PC-9 (cell line): Measurements from ENCODE around the gene STUB1. TPM values are rescaled to one million over a fixed set of nuclear protein-coding genes. Genes with fewer than 3 reads are reported as not detected.

Experiments
- BruUV-seq: library from RNA; stranded (reverse); fragments of 400-500 nt; replicated peaks from 2 replicates; lab custom pipeline; 2021; lab: Mats Ljungman, UMichigan
- CTCF ChIA-PET: fragments of 300-600 bp; sonication (Branson Sonifier 250); formaldehyde crosslinking; loops from one replicate; lab custom pipeline; 2022; ENCODE audit warnings: antibody characterized with exemption; lab: Charles Lee
- POLR2A ChIA-PET: fragments of 300-600 bp; sonication (Branson Sonifier 250); formaldehyde crosslinking; loops from one replicate; lab custom pipeline; 2022; ENCODE audit warnings: antibody characterized with exemption; ENCODE audit not compliant: unreplicated experiment; lab: Charles Lee
- DNase-seq, 2 experiments: peaks; one replicate each; pipeline versions ENCODE4 v3.0.0 to v3.0.0-alpha.2; 2015 to 2022; ENCODE audit warnings: mixed read lengths in 1 of 2
- H2AFZ ChIP-seq: fragments of 200-600 bp; sonication (generic); 2 replicates; pipeline ENCODE4 v1.8.1; 2017; ENCODE audit warnings: antibody characterized with exemption
- H3F3A ChIP-seq: fragments of 200-600 bp; sonication (generic); 2 replicates; pipeline ENCODE4 v1.8.1; 2017; ENCODE audit warnings: antibody characterized with exemption, mild to moderate bottlenecking, low read depth; ENCODE audit not compliant: insufficient read depth
- H3K27ac ChIP-seq: fragments of 200-600 bp; sonication (generic); 2 replicates; pipeline ENCODE4 v1.6.1; 2016; ENCODE audit warnings: mixed run types
- H3K27me3 ChIP-seq: fragments of 200-600 bp; sonication (generic); 2 replicates; pipeline ENCODE4 v1.6.1; 2016; ENCODE audit warnings: low read depth, mixed run types; ENCODE audit not compliant: insufficient read depth
- H3K36me3 ChIP-seq: fragments of 200-600 bp; sonication (generic); 2 replicates; pipeline ENCODE4 v1.6.1; 2016; ENCODE audit warnings: low read depth, mixed run types
- H3K4me1 ChIP-seq: fragments of 200-600 bp; sonication (generic); replicated peaks from 2 replicates; pipeline ENCODE4 v1.6.1; 2016; ENCODE audit warnings: mixed run types; ENCODE audit not compliant: insufficient read depth
- H3K4me2 ChIP-seq: fragments of 200-600 bp; sonication (generic); 2 replicates; pipeline ENCODE4 v1.6.1; 2017; ENCODE audit warnings: mixed run types
- H3K4me3 ChIP-seq: fragments of 200-600 bp; sonication (generic); 2 replicates; pipeline ENCODE4 v1.6.1; 2016; ENCODE audit warnings: mixed run types
- H3K79me2 ChIP-seq: fragments of 200-600 bp; sonication (generic); 2 replicates; pipeline ENCODE4 v1.6.1; 2017; ENCODE audit warnings: low read depth, mixed run types
- H3K9me2 ChIP-seq: fragments of 200-600 bp; sonication (generic); 2 replicates; pipeline ENCODE4 v1.8.1; 2017; ENCODE audit warnings: mild to moderate bottlenecking; ENCODE audit not compliant: insufficient read depth
- H3K9me3 ChIP-seq: fragments of 200-600 bp; sonication (generic); 2 replicates; pipeline ENCODE4 v1.8.1; 2016; ENCODE audit warnings: low read depth; ENCODE audit not compliant: insufficient read depth
- H4K20me1 ChIP-seq: fragments of 200-600 bp; sonication (generic); 2 replicates; pipeline ENCODE4 v1.8.1; 2017; ENCODE audit not compliant: insufficient read depth
- CTCF ChIP-seq: fragments of 200-600 bp; sonication (generic); conservative IDR thresholded peaks from 2 replicates; pipeline ENCODE4 v1.6.1; 2017; ENCODE audit warnings: mixed run types, antibody characterized with exemption, mild to moderate bottlenecking, moderate library complexity
- EZH2 ChIP-seq: fragments of 200-600 bp; sonication (generic); IDR thresholded peaks from 2 replicates; pipeline ENCODE4 v1.8.0; 2017; ENCODE audit warnings: antibody characterized with exemption, low read depth
- intact Hi-C: fragments of 100-400 bp; cut with micrococcal nuclease; formaldehyde crosslinking; loops from one replicate; pipeline ENCODE4 v1.10.0; 2022; ENCODE audit not compliant: unreplicated experiment
- total RNA-seq: library from RNA; stranded (reverse); gene quantifications from 2 replicates; pipeline ENCODE4 v1.2.3, GENCODE V29; 2021

STUB1 gene
- total RNA-seq, 1 experiment from 2014 or later = 174 TPM

- no peak overlapping the region for H3K4me3 ChIP-seq
- CTCF ChIA-PET = no interaction called here
- peaks cover 17% of the 10 kb centered on the region; the same call in 1 of the 2 replicates for H4K20me1 ChIP-seq
- DNase-seq = no peak
- H3K9me2 ChIP-seq = no peaks in the 10 kb centered on the region
- POLR2A ChIA-PET = no interaction called here
- H3K36me3 ChIP-seq = no peaks in the 10 kb centered on the region
- H3K9me3 ChIP-seq = no peaks in the 10 kb centered on the region
- TF ChIP-seq CTCF = no peak
- no peak overlapping the region for H2AFZ ChIP-seq
- no TSS peak for BruUV-seq
- intact Hi-C loops = loop anchor here (10.0 kb wide), 1 partner anchor 262 kb away; the partner anchor contains the start of gene PGAP6
- peaks cover 69% of the 10 kb centered on the region for H3K79me2 ChIP-seq
- no peaks in the 10 kb centered on the region for H3K27me3 ChIP-seq
- peaks cover 65% of the 10 kb centered on the region for H3K4me1 ChIP-seq
- H3K27ac ChIP-seq = peak overlapping the region; percentile 65
- H3K4me2 ChIP-seq = peak overlapping the region; percentile 97; the same call in 1 of the 2 replicates
- peaks cover 33% of the 10 kb centered on the region for H3F3A ChIP-seq
Measured at GRCh38 chr16:646679-647172, 33.5 kb upstream of the STUB1 start.

- Histone ChIP-seq H3K9me3 (no peaks in the 10 kb centered on the region), H3K36me3 (no peaks in the 10 kb centered on the region), H3K4me2 (peak overlapping the region; percentile 92), H3K27me3 (no peaks in the 10 kb centered on the region), H4K20me1 (peaks cover 17% of the 10 kb centered on the region; the same call in 1 of the 2 replicates), H3K4me1 (peaks cover 65% of the 10 kb centered on the region), H3K27ac (no peak overlapping the region), H3K79me2 (peaks cover 69% of the 10 kb centered on the region), H3K9me2 (no peaks in the 10 kb centered on the region), H3K4me3 (no peak overlapping the region; the same call in 1 of the 2 replicates), H2AFZ (no peak overlapping the region), H3F3A (peaks cover 33% of the 10 kb centered on the region)
- TF ChIP-seq EZH2 (no peak), CTCF (no peak)
- BruUV-seq = no TSS peak
- no peak for DNase-seq
- POLR2A ChIA-PET = interaction anchor here (0.6 kb wide), 1 partner anchor 13 kb away, joined by 3 read pairs; no protein-coding TSS in a partner anchor
- intact Hi-C loops = loop anchor here (10.0 kb wide), 1 partner anchor 263 kb away; the partner anchor contains the start of gene PGAP6
- CTCF ChIA-PET = interaction anchor here (0.6 kb wide), 1 partner anchor 265 kb away, joined by 7 read pairs; no protein-coding TSS in a partner anchor
Measured at GRCh38 chr16:647173-647902, 32.9 kb upstream of the STUB1 start.

- peak overlapping the region; percentile 92 for H3K4me2 ChIP-seq
- H3K4me1 ChIP-seq = peaks cover 60% of the 10 kb centered on the region
- peak overlapping the region; percentile 90; the same call in 1 of the 2 replicates for H2AFZ ChIP-seq
- H3K9me3 ChIP-seq = no peaks in the 10 kb centered on the region
- peak; percentile 73 for TF ChIP-seq CTCF
- TF ChIP-seq EZH2 = no peak
- CTCF ChIA-PET = interaction anchor here (0.6 kb wide), 2 partner anchors 261 to 266 kb away, joined by 4 to 7 read pairs; no protein-coding TSS in a partner anchor
- H4K20me1 ChIP-seq = peaks cover 17% of the 10 kb centered on the region; the same call in 1 of the 2 replicates
- H3K27ac ChIP-seq = peak overlapping the region; percentile 82
- H3F3A ChIP-seq = peaks cover 33% of the 10 kb centered on the region
- no peaks in the 10 kb centered on the region for H3K9me2 ChIP-seq
- POLR2A ChIA-PET = interaction anchor here (0.6 to 1.0 kb wide), 2 partner anchors 12 to 32 kb away, joined by 3 to 5 read pairs; partner anchors contain the start of gene STUB1
- intact Hi-C loops = loop anchor here (2.0 to 10.0 kb wide), 2 partner anchors 121 to 263 kb away; partner anchors contain the start of genes CAPN15 and PGAP6
- no peaks in the 10 kb centered on the region for H3K27me3 ChIP-seq
- TSS peak; percentile 72 for BruUV-seq
- H3K4me3 ChIP-seq = peak overlapping the region; percentile 85
- DNase-seq = peak in 1 of 2 experiments; percentile 67
- H3K79me2 ChIP-seq = peaks cover 62% of the 10 kb centered on the region
- H3K36me3 ChIP-seq = no peaks in the 10 kb centered on the region
Measured at GRCh38 chr16:648071-648780, 32.0 kb upstream of the STUB1 start.
